H1 (cell line): ENCODE results near the gene OR13G1. TPM values are rescaled to one million over a fixed set of nuclear protein-coding genes. Genes with fewer than 3 reads are reported as not detected.

ENCODE experiments used
- CTCF ChIA-PET: fragments of 300-600 bp; sonication (Branson Sonifier 250); formaldehyde crosslinking; loops from one replicate; lab custom pipeline; 2021; ENCODE audit not compliant: partially characterized antibody; lab: Charles Lee
- POLR2A ChIA-PET: fragments of 300-600 bp; sonication (Branson Sonifier 250); formaldehyde crosslinking; loops from one replicate; lab custom pipeline; 2021; ENCODE audit warnings: inconsistent platforms; ENCODE audit not compliant: partially characterized antibody; lab: Charles Lee
- DNase-seq, 2 experiments: peaks; one replicate each; pipeline versions ENCODE4 v3.0.0 to v3.0.0-alpha.2; 2010 to 2022; ENCODE audit warnings: low spot score in 2 of 2, low read depth in 1 of 2, mixed read lengths in 1 of 2
- FAIRE-seq: peaks from 2 replicates; lab custom pipeline; 2011; peaks lifted over from hg19 to GRCh38; lab: Jason Lieb, UNC
- H2AFZ ChIP-seq: 2 replicates; pipeline ENCODE4 v1.8.1; 2012; ENCODE audit warnings: low read length, inconsistent platforms
- H2AK5ac ChIP-seq: 2 replicates; pipeline ENCODE4 v1.6.1; 2013; ENCODE audit warnings: low read depth, low read length
- H2BK120ac ChIP-seq: replicated peaks from 2 replicates; pipeline ENCODE3; 2013; ENCODE audit warnings: low read depth, low read length, inconsistent platforms
- H2BK12ac ChIP-seq: 2 replicates; pipeline ENCODE4 v1.6.1; 2013; ENCODE audit warnings: low read depth, low read length
- H2BK15ac ChIP-seq: 2 replicates; pipeline ENCODE4 v1.6.1; 2013; ENCODE audit warnings: low read length
- H2BK20ac ChIP-seq: 2 replicates; pipeline ENCODE4 v1.6.1; 2013; ENCODE audit warnings: low read length
- H2BK5ac ChIP-seq: 2 replicates; pipeline ENCODE4 v1.6.1; 2013; ENCODE audit warnings: low read depth, low read length
- H3K14ac ChIP-seq: 2 replicates; pipeline ENCODE4 v1.6.1; 2013; ENCODE audit warnings: inconsistent platforms; ENCODE audit not compliant: insufficient read length
- H3K18ac ChIP-seq: 2 replicates; pipeline ENCODE4 v1.6.1; 2013; ENCODE audit warnings: low read length; ENCODE audit errors: extremely low read depth
- H3K23ac ChIP-seq: 2 replicates; pipeline ENCODE4 v1.6.1; 2013; ENCODE audit warnings: inconsistent platforms; ENCODE audit not compliant: insufficient read length
- H3K23me2 ChIP-seq: 2 replicates; pipeline ENCODE4 v1.6.1; 2013; ENCODE audit warnings: low read depth, low read length
- H3K27ac ChIP-seq: 2 replicates; pipeline ENCODE4 v1.6.1; 2011; ENCODE audit warnings: low read depth, low read length, inconsistent platforms
- H3K27me3 ChIP-seq, 4 experiments: replicated peaks in 1 of 4; 1 replicate in 1 of 4; 2 replicates in 3 of 4; pipeline versions ENCODE4 v1.6.1 to v1.8.1; 2011 to 2013; ENCODE audit warnings: low read length in 3 of 4, mild to moderate bottlenecking in 3 of 4, inconsistent platforms in 2 of 4, mixed read lengths in 2 of 4, moderate library complexity in 1 of 4; ENCODE audit not compliant: control insufficient read depth in 3 of 4, insufficient read depth in 3 of 4; ENCODE audit errors: extremely low read depth in 1 of 4
- H3K36me3 ChIP-seq, 4 experiments: 2 replicates each; pipeline versions ENCODE4 v1.6.1 to v1.8.1; 2011 to 2013; ENCODE audit warnings: mild to moderate bottlenecking in 4 of 4, low read length in 3 of 4, moderate library complexity in 2 of 4, control low read depth in 1 of 4, inconsistent platforms in 1 of 4; ENCODE audit not compliant: insufficient read depth in 4 of 4, control insufficient read depth in 2 of 4
- H3K4ac ChIP-seq: replicated peaks from 2 replicates; pipeline ENCODE3; 2013; ENCODE audit warnings: low read length, low read depth, mixed read lengths, inconsistent platforms; ENCODE audit not compliant: insufficient read length
- H3K4me1 ChIP-seq, 4 experiments: replicated peaks in 1 of 4; 1 replicate in 1 of 4; 2 replicates in 3 of 4; pipeline versions ENCODE4 v1.6.1 to v1.8.1; 2011 to 2013; ENCODE audit warnings: low read length in 3 of 4, inconsistent platforms in 2 of 4, mixed read lengths in 1 of 4; ENCODE audit not compliant: insufficient read depth in 4 of 4, control insufficient read depth in 3 of 4
- H3K4me2 ChIP-seq, 2 experiments: 2 replicates each; pipeline versions ENCODE4 v1.6.1 to v1.8.1; 2011 to 2013; ENCODE audit warnings: low read depth in 2 of 2, low read length in 2 of 2, control low read depth in 1 of 2, inconsistent platforms in 1 of 2, mild to moderate bottlenecking in 1 of 2; ENCODE audit not compliant: insufficient read depth in 1 of 2
- H3K4me3 ChIP-seq, 4 experiments: fragments of 200-600, 300-600 bp in 1 of 4; sonication (generic), shearing (Covaris generic), sonication (Bioruptor Twin) in 1 of 4; 2 replicates each; pipeline versions ENCODE4 v1.5.1 to v1.8.1; 2011 to 2016; ENCODE audit warnings: low read length in 4 of 4, low read depth in 3 of 4, control low read depth in 2 of 4, inconsistent platforms in 2 of 4, mild to moderate bottlenecking in 2 of 4, mixed read lengths in 1 of 4, moderate library complexity in 1 of 4; ENCODE audit not compliant: insufficient read depth in 2 of 4; ENCODE audit errors: extremely low read depth in 1 of 4
- H3K56ac ChIP-seq: replicated peaks from 2 replicates; pipeline ENCODE3; 2013; ENCODE audit warnings: low read depth, mild to moderate bottlenecking, mixed read lengths, low read length, inconsistent platforms; ENCODE audit not compliant: insufficient read length
- H3K79me1 ChIP-seq: 2 replicates; pipeline ENCODE4 v1.6.1; 2013; ENCODE audit warnings: low read depth, low read length, control low read depth
- H3K79me2 ChIP-seq, 2 experiments: 2 replicates each; pipeline versions ENCODE4 v1.6.1 to v1.8.1; 2012 to 2013; ENCODE audit warnings: low read length in 2 of 2, mild to moderate bottlenecking in 2 of 2, inconsistent platforms in 1 of 2; ENCODE audit not compliant: insufficient read depth in 2 of 2, control insufficient read depth in 1 of 2
- H3K9ac ChIP-seq, 4 experiments: replicated peaks in 1 of 4; 1 replicate in 1 of 4; 2 replicates in 3 of 4; pipeline versions ENCODE4 v1.6.1 to v1.8.1; 2011 to 2013; ENCODE audit warnings: low read depth in 3 of 4, low read length in 3 of 4, control low read depth in 2 of 4, mild to moderate bottlenecking in 2 of 4, moderate library complexity in 2 of 4, inconsistent platforms in 1 of 4; ENCODE audit errors: extremely low read depth in 1 of 4
- H3K9me3 ChIP-seq, 2 experiments: 2 replicates each; pipeline versions ENCODE4 v1.6.1 to v1.8.1; 2012 to 2013; ENCODE audit warnings: mild to moderate bottlenecking in 2 of 2, moderate library complexity in 2 of 2, control low read depth in 1 of 2, inconsistent platforms in 1 of 2, low read depth in 1 of 2, low read length in 1 of 2, mixed read lengths in 1 of 2; ENCODE audit not compliant: insufficient read depth in 2 of 2
- H4K20me1 ChIP-seq, 2 experiments: replicated peaks in 1 of 2; 2 replicates each; pipeline versions ENCODE3 to v1.8.1; 2011 to 2013; ENCODE audit warnings: inconsistent platforms in 2 of 2, low read length in 2 of 2, mild to moderate bottlenecking in 1 of 2; ENCODE audit not compliant: insufficient read depth in 2 of 2, control insufficient read depth in 1 of 2
- H4K5ac ChIP-seq: 2 replicates; pipeline ENCODE4 v1.6.1; 2013; ENCODE audit warnings: low read length, low read depth, mixed read lengths, inconsistent platforms; ENCODE audit not compliant: insufficient read length
- H4K8ac ChIP-seq: 2 replicates; pipeline ENCODE4 v1.8.0; 2013; ENCODE audit warnings: mild to moderate bottlenecking, moderate library complexity, low read length, inconsistent platforms; ENCODE audit not compliant: insufficient read depth; ENCODE audit errors: extremely low read depth
- H4K91ac ChIP-seq: replicated peaks from 2 replicates; pipeline ENCODE3; 2013; ENCODE audit warnings: low read length, mixed read lengths, inconsistent platforms; ENCODE audit not compliant: insufficient read length
- CTBP2 ChIP-seq: IDR thresholded peaks from 2 replicates; pipeline ENCODE4 v1.7.0; 2011; ENCODE audit warnings: borderline replicate concordance, mild to moderate bottlenecking, moderate library complexity, mixed read lengths, low read length; ENCODE audit not compliant: insufficient read depth, insufficient read length
- HDAC6 ChIP-seq: IDR thresholded peaks from one replicate; pipeline ENCODE4 v1.7.1; 2012; ENCODE audit warnings: low read depth, mild to moderate bottlenecking, inconsistent platforms, low read length, moderate library complexity
- NRF1 ChIP-seq: IDR thresholded peaks from 2 replicates; pipeline ENCODE4 v1.6.1; 2011; ENCODE audit warnings: mild to moderate bottlenecking, low read depth, low read length, improper control_type of control experiment
- POU5F1 ChIP-seq: IDR thresholded peaks from 2 replicates; pipeline ENCODE4 v1.6.1; 2011; ENCODE audit warnings: low read depth, mild to moderate bottlenecking, low read length, moderate library complexity
- SRF ChIP-seq: IDR thresholded peaks from 2 replicates; pipeline ENCODE4 v1.6.1; 2011; ENCODE audit warnings: mild to moderate bottlenecking, low read depth, low read length, moderate library complexity
- TAF7 ChIP-seq: optimal IDR thresholded peaks from 2 replicates; pipeline ENCODE3; 2011; ENCODE audit warnings: low read depth, mild to moderate bottlenecking, inconsistent platforms, low read length, moderate library complexity, borderline replicate concordance
- YY1 ChIP-seq: IDR thresholded peaks from 2 replicates; pipeline ENCODE4 v1.6.1; 2011; ENCODE audit warnings: low read depth, mild to moderate bottlenecking, low read length
- ZNF274 ChIP-seq: IDR thresholded peaks from 2 replicates; pipeline ENCODE4 v1.7.0; 2012; ENCODE audit warnings: low read length, borderline replicate concordance; ENCODE audit errors: extremely low read depth
- WGBS, 2 experiments: shearing (Covaris generic) in 1 of 2; methylation state at CpG; one replicate each; pipeline versions ENCODE4 v1.1.6 to v1.1.7; 2013 to 2015; ENCODE audit warnings: low lambda C conversion rate in 2 of 2, mixed read lengths in 2 of 2, inconsistent platforms in 1 of 2, low coverage in 1 of 2, missing lambda C conversion rate in 1 of 2; ENCODE audit not compliant: insufficient replicate concordance in 2 of 2, insufficient coverage in 1 of 2, insufficient read length in 1 of 2; ENCODE audit errors: extremely low coverage in 1 of 2, missing lambda C conversion rate in 1 of 2; 5-methylcytosine and 5-hydroxymethylcytosine counted together
- polyA plus RNA-seq, 7 experiments: library from polyadenylated mRNA; depleted of rRNA in 3 of 7; stranded (reverse) in 5 of 7; unstranded in 2 of 7; fragments of >200 nt in 5 of 7; fragments of 200-250 nt in 2 of 7; gene quantifications; 1 replicate in 5 of 7; 2 replicates in 1 of 7; 4 replicates in 1 of 7; pipeline versions ENCODE4 v1.2.1 to v1.2.3, GENCODE V29; 2011 to 2013; ENCODE audit warnings: missing spikeins in 2 of 7, mixed read lengths in 2 of 7
- total RNA-seq: library from RNA; stranded (reverse); fragmentation: NEBNext Ultra II Directional; extraction: Animal tissue kit (Norgen Biotek cat#: 25700); gene quantifications from 2 replicates; pipeline ENCODE4 v1.2.1, GENCODE V29; 2021
- TF ChIP-seq, protein P1 (sequence below): IDR thresholded peaks from 2 replicates; pipeline ENCODE4 v1.6.1; 2012; ENCODE audit warnings: inconsistent platforms

OR13G1 gene
- total and polyA plus RNA-seq, 2 of the 8 experiments (the other 6 are each of a cell fraction or from before 2014, with no cell fraction given) = not detected

DNA sequence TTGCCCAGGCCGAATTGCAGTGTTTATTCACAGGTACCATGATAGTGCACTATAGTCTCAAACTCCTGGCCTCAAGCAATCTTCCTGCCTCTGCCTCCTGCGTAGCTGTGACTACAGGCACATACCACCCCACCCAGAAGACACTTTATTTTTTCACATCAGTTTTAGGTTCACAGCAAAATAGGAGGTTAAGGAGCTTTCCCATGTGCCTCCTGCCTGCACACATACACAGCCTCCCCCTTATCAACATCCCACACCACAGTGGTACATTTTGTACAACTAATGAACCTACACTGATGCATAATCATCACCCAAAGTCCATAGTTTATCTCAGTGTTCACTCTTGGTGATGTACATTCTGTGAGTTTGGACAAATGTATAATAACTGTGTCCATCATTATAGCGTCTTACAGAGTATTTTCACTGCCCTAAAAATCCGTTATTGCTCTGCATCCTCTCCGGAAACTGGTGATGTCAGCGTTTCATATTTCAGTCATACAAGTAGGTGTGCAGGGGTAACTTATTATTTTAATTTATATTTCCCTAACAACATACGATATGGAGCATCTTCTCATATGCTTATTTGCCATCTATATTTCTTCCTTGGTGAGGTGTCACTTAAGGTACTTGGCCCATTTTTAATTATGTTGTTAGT, 23.2 kb downstream of the OR13G1 start:
- H2BK20ac ChIP-seq = no peak overlapping the region
- H2BK120ac ChIP-seq = no peak overlapping the region
- H3K4me3 ChIP-seq = no peak overlapping the region
- no peak overlapping the region for H4K5ac ChIP-seq
- no peaks in the 10 kb centered on the region for H3K27me3 ChIP-seq
- no peak overlapping the region for H2AFZ ChIP-seq
- no peak overlapping the region for H3K9ac ChIP-seq
- H3K4ac ChIP-seq = no peak overlapping the region
- H2BK12ac ChIP-seq = no peak overlapping the region
- H2BK15ac ChIP-seq = no peak overlapping the region
- H2AK5ac ChIP-seq = no peak overlapping the region
- no peak overlapping the region for H4K8ac ChIP-seq
- no peaks in the 10 kb centered on the region for H3K4me1 ChIP-seq
- H3K23ac ChIP-seq = no peak overlapping the region
- H3K23me2 ChIP-seq = no peaks in the 10 kb centered on the region
- no peaks in the 10 kb centered on the region for H3K36me3 ChIP-seq
- ChIA-PET POLR2A (no interaction called here), CTCF (no interaction called here)
- 71% methylated on average over 7 of the region's 7 CpGs; no CpG with 5 or more reads in 1 of the 2 experiments for WGBS, 2 experiments
- H3K14ac ChIP-seq = no peak overlapping the region
- TF ChIP-seq YY1 (no peak), ZNF274 (no peak), SRF (no peak), POU5F1 (no peak), TAF7 (no peak), CTBP2 (no peak), NRF1 (no peak), HDAC6 (no peak)
- TF ChIP-seq, protein P1, sequence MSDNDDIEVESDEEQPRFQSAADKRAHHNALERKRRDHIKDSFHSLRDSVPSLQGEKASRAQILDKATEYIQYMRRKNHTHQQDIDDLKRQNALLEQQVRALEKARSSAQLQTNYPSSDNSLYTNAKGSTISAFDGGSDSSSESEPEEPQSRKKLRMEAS = no peak
- FAIRE-seq (no peak), DNase-seq (no peak)
- no peaks in the 10 kb centered on the region for H4K20me1 ChIP-seq
- H3K9me3 ChIP-seq = peaks cover 0 to 6% of the 10 kb centered on the region in 2 experiments; a peak in 1 of 4 replicates
- no peak overlapping the region for H3K56ac ChIP-seq
- no peaks in the 10 kb centered on the region for H3K79me2 ChIP-seq
- H4K91ac ChIP-seq = no peak overlapping the region
- H3K27ac ChIP-seq = no peak overlapping the region
- H2BK5ac ChIP-seq = no peak overlapping the region
- no peaks in the 10 kb centered on the region for H3K79me1 ChIP-seq
- no peak overlapping the region for H3K18ac ChIP-seq
- no peak overlapping the region for H3K4me2 ChIP-seq
